HepG2 (cell line): ENCODE data around the gene COA3. TPM values are rescaled to one million over a fixed set of nuclear protein-coding genes. Genes with fewer than 3 reads are reported as not detected.
A peak's percentile ranks its signal among the peaks of the same experiment; 100 is the strongest.

Source experiments
- ATF4 ChIP-seq, 2 experiments: fragments of 450-650 bp in 1 of 2; sonication (generic) in 1 of 2; formaldehyde crosslinking; IDR thresholded peaks; 2 replicates each; pipeline versions ENCODE4 v1.5.0 to v1.8.0; 2020 to 2022; ENCODE audit warnings: mild to moderate bottlenecking in 1 of 2, missing genetic modification reagents in 1 of 2
- DRAP1 ChIP-seq: IDR thresholded peaks from 2 replicates; pipeline ENCODE4 v1.6.1; 2016; ENCODE audit warnings: missing genetic modification reagents, missing compliant biosample characterization
- FOXA1 ChIP-seq, 2 experiments: fragments of 450-650 bp in 1 of 2; sonication (generic) in 1 of 2; formaldehyde crosslinking in 1 of 2; IDR thresholded peaks; 2 replicates each; pipeline versions ENCODE4 v1.4.0 to v1.6.1; 2016 to 2020; ENCODE audit warnings: missing genetic modification reagents in 1 of 2
- HNF4G ChIP-seq, 2 experiments: sonication (generic) in 1 of 2; formaldehyde crosslinking in 1 of 2; IDR thresholded peaks; 2 replicates each; pipeline versions ENCODE4 v1.4.0 to v1.6.1; 2011 to 2020; ENCODE audit warnings: borderline replicate concordance in 2 of 2, low read depth in 2 of 2, mild to moderate bottlenecking in 2 of 2, low read length in 1 of 2, missing genetic modification reagents in 1 of 2, moderate library complexity in 1 of 2
- KDM5B ChIP-seq: sonication (generic); formaldehyde crosslinking; IDR thresholded peaks from 2 replicates; pipeline ENCODE4 v1.4.0; 2020; ENCODE audit warnings: missing genetic modification reagents, mild to moderate bottlenecking, borderline replicate concordance
- KDM6A ChIP-seq: IDR thresholded peaks from 2 replicates; pipeline ENCODE4 v1.6.1; 2016; ENCODE audit warnings: low read depth
- MTA1 ChIP-seq: sonication (generic); formaldehyde crosslinking; IDR thresholded peaks from 2 replicates; pipeline ENCODE4 v1.4.0; 2020; ENCODE audit warnings: missing genetic modification reagents, mild to moderate bottlenecking, borderline replicate concordance
- NAIF1 ChIP-seq: sonication (generic); formaldehyde crosslinking; IDR thresholded peaks from 2 replicates; pipeline ENCODE4 v1.5.0; 2020; ENCODE audit warnings: mild to moderate bottlenecking, missing genetic modification reagents, borderline replicate concordance
- NFE2L1 ChIP-seq: sonication (generic); formaldehyde crosslinking; IDR thresholded peaks from 2 replicates; pipeline ENCODE4 v1.4.0; 2020; ENCODE audit warnings: missing genetic modification reagents, mild to moderate bottlenecking, borderline replicate concordance
- RAD51 ChIP-seq: fragments of 450-650 bp; IDR thresholded peaks from 2 replicates; pipeline ENCODE4 v1.6.1; 2016; ENCODE audit warnings: borderline replicate concordance
- ZNF234 ChIP-seq: sonication (generic); formaldehyde crosslinking; conservative IDR thresholded peaks from 2 replicates; pipeline ENCODE4 v1.5.1; 2020; ENCODE audit warnings: mild to moderate bottlenecking, missing genetic modification reagents
- ZNF335 ChIP-seq: sonication (generic); formaldehyde crosslinking; IDR thresholded peaks from 2 replicates; pipeline ENCODE4 v1.4.0; 2020; ENCODE audit warnings: missing genetic modification reagents
- ZNF652 ChIP-seq: IDR thresholded peaks from 2 replicates; pipeline ENCODE4 v1.6.1; 2016; ENCODE audit warnings: low read depth, borderline replicate concordance
- ZNF710 ChIP-seq: sonication (generic); formaldehyde crosslinking; IDR thresholded peaks from 2 replicates; pipeline ENCODE4 v1.5.0; 2020; ENCODE audit warnings: mild to moderate bottlenecking, missing genetic modification reagents, borderline replicate concordance
- ZSCAN9 ChIP-seq: IDR thresholded peaks from 2 replicates; pipeline ENCODE4 v1.6.1; 2016; ENCODE audit warnings: borderline replicate concordance
- polyA plus RNA-seq, 8 experiments: library from polyadenylated mRNA; depleted of rRNA in 3 of 8; stranded (reverse) in 7 of 8; unstranded in 1 of 8; fragments of >200 nt; fragmentation: Illumina TruSeq in 4 of 8; extraction: Trizol in 4 of 8; gene quantifications; 2 replicates each; pipeline versions ENCODE4 v1.2.1 to v1.2.3, GENCODE V29; 2011 to 2016; ENCODE audit warnings: low read depth in 4 of 8, missing spikeins in 1 of 8, mixed read lengths in 1 of 8; ENCODE audit not compliant: insufficient read depth in 1 of 8
- total RNA-seq, 5 experiments: library from RNA; depleted of rRNA; stranded (reverse); fragments of >200 nt; fragmentation: Illumina TruSeq; extraction: Trizol; gene quantifications; 2 replicates each; pipeline ENCODE4 v1.2.3, GENCODE V29; 2016; ENCODE audit warnings: low read depth in 1 of 5
- TF ChIP-seq, protein P1 (sequence below): sonication (generic); formaldehyde crosslinking; IDR thresholded peaks from 2 replicates; pipeline ENCODE4 v1.4.0; 2020; ENCODE audit warnings: low read depth, mild to moderate bottlenecking, missing genetic modification reagents

Gene COA3
- total and polyA plus RNA-seq, 2 of the 13 experiments (the other 11 are each of a cell fraction or from before 2014, with no cell fraction given) = 133 to 202 TPM

DNA sequence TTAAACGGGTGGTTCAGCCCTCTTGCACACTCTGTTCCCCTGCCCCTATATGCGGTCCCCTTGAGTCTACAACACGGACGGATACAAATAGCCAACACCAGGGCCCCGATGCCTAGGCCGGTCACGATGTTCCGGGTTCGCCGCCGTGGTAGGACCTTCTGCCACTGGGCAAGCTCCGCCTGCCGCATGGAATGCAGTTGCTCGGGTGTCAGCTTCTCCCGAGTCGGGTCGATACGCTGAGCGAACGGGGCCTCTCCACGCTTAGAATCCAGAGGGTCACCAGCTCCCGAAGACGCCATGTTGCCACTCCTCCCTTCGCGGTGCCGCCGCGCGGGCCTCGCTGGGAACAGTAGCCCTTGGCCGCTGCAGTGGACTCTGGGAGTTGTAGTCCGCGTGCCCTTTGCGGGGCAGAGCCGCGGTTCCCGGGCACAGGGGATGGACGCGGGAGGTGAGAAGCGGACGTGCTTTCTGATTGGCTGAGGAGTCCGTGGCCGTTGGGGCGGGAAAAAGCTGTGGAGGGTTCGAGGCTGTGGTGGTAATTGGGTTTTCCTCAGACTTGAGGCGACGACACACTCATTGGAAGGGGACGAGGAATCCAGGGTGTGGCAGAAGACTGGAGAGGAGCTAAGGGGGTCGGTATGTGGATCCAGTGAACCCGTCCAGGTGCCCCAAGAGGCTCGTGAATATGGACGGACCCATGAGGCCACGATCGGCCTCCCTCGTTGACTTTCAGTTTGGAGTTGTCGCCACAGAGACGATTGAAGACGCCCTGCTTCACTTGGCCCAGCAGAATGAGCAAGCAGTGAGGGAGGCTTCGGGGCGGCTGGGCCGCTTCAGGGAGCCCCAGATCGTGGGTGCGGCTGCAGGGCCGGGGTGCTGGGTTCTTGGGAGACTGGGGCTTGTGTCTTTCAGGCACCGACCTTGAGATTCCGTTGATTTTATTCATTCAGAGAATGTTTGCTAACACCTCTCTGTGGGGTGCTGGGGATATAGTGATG lies at the start of gene COA3, which contains the start of gene CNTD1 (continued):
- TF ChIP-seq NFE2L1 (CRISPR knock-in tag) = peak; percentile 89; the same call in 1 of the 2 replicates
- TF ChIP-seq HNF4G (IDR thresholded peaks at IDR 0.05; ENCODE audit: borderline replicate concordance, low read depth, low read length) = peak; percentile 28; the same call in 1 of the 2 replicates
- TF ChIP-seq HNF4G (CRISPR knock-in tag; IDR thresholded peaks at IDR 0.05; ENCODE audit: borderline replicate concordance, low read depth) = peak; percentile 80
- no peak for TF ChIP-seq ZNF652 (CRISPR knock-in tag)
- TF ChIP-seq ZNF335 (CRISPR knock-in tag) = peak; percentile 79
- peak; percentile 22; the same call in 1 of the 2 replicates for TF ChIP-seq KDM6A (CRISPR knock-in tag)
- no peak for TF ChIP-seq ZNF234
- no peak for TF ChIP-seq FOXA1 (IDR thresholded peaks at IDR 0.05)
- peak; percentile 45; the same call in 1 of the 2 replicates for TF ChIP-seq FOXA1 (CRISPR knock-in tag; IDR thresholded peaks at IDR 0.05)
- peak; percentile 65; the same call in 1 of the 2 replicates for TF ChIP-seq ZNF710 (CRISPR knock-in tag)
- TF ChIP-seq ZSCAN9 (CRISPR knock-in tag) = peak; percentile 93; the same call in 1 of the 2 replicates
- TF ChIP-seq DRAP1 (CRISPR knock-in tag) = peak; percentile 85
- peak; percentile 63; the same call in 1 of the 2 replicates for TF ChIP-seq NAIF1 (CRISPR knock-in tag)
- TF ChIP-seq RAD51 = no peak
- TF ChIP-seq MTA1 = peak; percentile 91
- TF ChIP-seq, protein P1, sequence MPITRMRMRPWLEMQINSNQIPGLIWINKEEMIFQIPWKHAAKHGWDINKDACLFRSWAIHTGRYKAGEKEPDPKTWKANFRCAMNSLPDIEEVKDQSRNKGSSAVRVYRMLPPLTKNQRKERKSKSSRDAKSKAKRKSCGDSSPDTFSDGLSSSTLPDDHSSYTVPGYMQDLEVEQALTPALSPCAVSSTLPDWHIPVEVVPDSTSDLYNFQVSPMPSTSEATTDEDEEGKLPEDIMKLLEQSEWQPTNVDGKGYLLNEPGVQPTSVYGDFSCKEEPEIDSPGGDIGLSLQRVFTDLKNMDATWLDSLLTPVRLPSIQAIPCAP (CRISPR knock-in tag) = no peak
- TF ChIP-seq ATF4 (CRISPR knock-in tag; IDR thresholded peaks at IDR 0.05) = peak in 1 of 2 experiments; percentile 89; a peak in 2 of 4 replicates
- TF ChIP-seq KDM5B (CRISPR knock-in tag) = peak; percentile 89
